Activated CD4-positive, CD25-positive, alpha-beta regulatory T cell treated with anti-CD3 and anti-CD28 coated beads, Interleukin-2, amount 50 U/mL, for 72 hours (primary cell): ENCODE results near the gene PEAR1.

Experiments used
- DNase-seq: peaks from one replicate; pipeline ENCODE4 v3.0.0; 2021

The PEAR1 gene

GRCh38 chr1:156860628-156861423 lies 32.7 kb upstream of the PEAR1 start, which contains the start of gene NTRK1:
Gene NTRK1, plus strand, starts transcription at chr1:156860865. Its CDS starts 70 bp downstream, at chr1:156860935.
- peak; percentile 47 for DNase-seq

- DNase-seq: no peak
Measured at GRCh38 chr1:156862584-156862983, 30.9 kb upstream of the PEAR1 start.

DNA sequence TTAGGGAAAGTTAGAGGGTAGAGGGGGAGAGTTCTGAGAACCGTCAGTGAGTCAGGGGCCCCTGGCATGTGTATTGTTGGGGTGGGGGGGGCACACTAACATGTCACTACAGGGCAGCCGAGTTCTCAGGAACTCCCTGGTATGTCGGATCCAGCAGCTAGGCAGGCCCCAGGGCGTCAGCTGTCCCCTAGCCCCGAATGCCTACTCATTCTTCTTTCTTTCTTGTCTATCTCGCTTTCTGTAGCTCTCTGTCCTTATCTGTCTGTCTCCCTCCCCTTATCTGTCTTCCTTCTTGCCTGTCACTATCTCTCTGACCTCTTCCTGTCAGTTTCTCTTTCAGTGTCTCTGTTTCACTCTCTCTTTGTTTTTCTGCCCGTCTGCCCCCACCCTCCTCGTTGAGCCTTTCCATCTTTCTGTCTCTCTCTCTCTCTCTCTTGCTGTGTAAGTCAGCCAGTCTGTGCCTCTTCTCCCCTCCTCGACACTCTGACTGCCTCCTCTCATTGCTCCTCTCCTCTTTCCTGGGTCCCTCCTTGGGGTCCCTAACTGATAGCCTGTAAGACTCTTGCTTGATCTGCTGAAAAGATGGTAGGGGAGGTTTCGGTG lies 30.4 kb upstream of the PEAR1 start:
- DNase-seq: no peak

DNA sequence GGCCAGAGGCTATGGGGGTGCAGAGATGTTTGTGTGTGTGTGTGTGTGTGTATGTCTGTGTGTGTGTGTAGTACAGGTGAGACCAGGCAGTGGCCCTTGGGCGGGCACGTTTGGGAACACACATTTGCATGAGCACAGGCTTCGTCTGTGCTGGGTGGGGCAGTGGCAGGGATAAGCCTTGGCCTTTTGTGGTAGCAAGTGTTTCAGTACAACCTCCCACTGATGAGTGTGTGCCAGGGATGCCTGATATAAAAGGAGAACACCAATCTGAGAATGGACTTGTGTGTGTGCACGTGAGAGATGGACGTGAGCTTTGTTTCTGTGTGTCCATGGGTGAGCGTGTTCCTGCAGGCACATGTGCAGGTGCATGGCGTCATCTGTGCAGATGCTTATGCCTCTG lies 29.9 kb upstream of the PEAR1 start:
- DNase-seq: no peak

DNA sequence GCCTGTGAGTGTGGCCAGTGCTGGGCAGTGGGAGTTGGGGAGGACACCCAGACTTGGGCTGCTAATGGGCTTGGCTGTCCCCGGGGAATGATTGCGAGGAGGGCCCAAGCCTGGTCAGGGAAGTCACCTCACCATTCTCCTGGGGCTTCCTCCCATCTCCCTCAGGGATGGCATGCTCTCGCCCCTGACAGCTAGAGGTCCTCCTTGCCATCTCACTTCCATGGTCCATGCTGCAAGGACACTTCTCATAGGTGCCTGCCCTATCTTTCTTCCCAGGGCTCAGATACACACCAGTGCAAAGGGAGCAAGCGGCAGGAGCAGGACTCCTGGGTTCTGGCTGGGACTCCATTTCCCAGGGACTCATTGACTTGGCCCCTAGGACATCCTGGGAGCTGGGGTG lies 28.7 kb upstream of the PEAR1 start:
- no peak for DNase-seq

GRCh38 chr1:156865258-156865657 lies 28.3 kb upstream of the PEAR1 start:
- DNase-seq: no peak

DNA sequence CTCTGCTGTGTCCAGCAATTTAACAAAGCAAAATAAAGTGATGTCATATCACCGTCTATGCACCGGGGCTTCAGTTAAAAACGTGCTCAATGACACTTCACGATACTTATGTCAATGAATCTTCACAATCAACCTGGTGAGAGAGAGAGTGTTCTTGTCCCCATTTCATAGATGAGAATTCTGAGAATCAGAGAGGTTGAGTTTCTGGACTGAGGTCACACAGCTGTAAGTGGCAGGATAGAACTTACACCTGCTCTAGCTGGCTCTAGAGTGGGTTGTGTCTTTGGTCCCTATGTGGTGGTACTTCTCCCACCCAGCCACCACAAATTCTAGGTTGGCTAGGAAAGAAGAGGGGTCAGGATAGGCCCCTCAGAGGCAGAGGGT lies 27.7 kb upstream of the PEAR1 start:
- no peak for DNase-seq

GRCh38 chr1:156866249-156866909 lies 27.1 kb upstream of the PEAR1 start:
- no peak for DNase-seq

- no peak for DNase-seq
Measured at GRCh38 chr1:156868341-156868740, 25.2 kb upstream of the PEAR1 start.

GRCh38 chr1:156869455-156869854 lies 24.1 kb upstream of the PEAR1 start:
- DNase-seq: no peak

GRCh38 chr1:156873659-156874058 lies 19.9 kb upstream of the PEAR1 start:
- no peak for DNase-seq

- no peak for DNase-seq
Measured at GRCh38 chr1:156874142-156874541, 19.4 kb upstream of the PEAR1 start.

- no peak for DNase-seq
Measured at GRCh38 chr1:156874572-156875340, 18.8 kb upstream of the PEAR1 start.

DNA sequence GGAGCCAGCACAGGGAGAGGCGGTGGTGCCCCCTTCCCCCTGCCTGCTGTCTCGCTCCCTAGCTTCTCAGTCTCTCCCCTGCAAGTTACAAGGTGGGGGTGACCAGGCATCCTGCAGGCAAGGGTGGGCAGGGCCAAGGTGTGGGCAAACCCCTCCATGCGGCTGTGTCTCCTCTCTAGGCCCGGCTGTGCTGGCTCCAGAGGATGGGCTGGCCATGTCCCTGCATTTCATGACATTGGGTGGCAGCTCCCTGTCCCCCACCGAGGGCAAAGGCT lies 18.2 kb upstream of the PEAR1 start:
- no peak for DNase-seq

- DNase-seq: no peak
Measured at GRCh38 chr1:156876281-156876680, 17.2 kb upstream of the PEAR1 start.

DNA sequence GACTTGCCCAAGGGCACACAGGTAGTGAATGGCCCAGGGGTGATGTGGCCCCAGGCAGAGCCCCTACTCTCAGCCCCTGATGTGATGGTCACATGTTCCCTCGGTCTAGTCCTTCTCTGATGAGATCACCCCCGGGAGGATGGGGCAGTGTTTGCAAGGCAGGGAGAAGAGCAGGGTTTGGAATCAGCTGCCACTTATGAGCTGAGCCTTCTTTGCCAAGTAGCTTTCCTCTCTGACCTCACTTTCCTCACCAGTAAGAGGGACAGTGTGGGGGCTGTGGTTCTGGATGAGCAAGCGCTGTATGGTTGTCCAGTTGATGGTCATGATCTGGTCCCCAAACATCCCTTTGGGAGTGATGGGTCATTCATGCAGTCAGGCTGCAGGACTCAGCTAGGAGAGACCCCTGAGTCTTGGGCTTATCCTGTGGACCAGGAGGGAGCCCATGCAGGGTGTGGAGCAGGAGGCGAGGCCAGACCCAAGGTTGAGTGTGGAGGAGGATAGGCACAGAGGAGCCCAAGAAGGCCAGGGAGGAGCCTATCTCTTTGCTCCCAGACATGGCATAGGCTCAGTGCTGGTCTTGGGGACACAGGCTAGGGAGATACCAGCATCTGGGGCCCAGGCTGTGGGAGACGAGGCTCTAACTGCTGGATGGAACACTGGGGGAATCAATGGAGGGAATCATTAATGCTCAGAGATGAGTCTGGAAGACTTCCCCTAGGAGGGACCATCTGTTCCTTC lies 15.9 kb upstream of the PEAR1 start:
- DNase-seq: no peak

DNA sequence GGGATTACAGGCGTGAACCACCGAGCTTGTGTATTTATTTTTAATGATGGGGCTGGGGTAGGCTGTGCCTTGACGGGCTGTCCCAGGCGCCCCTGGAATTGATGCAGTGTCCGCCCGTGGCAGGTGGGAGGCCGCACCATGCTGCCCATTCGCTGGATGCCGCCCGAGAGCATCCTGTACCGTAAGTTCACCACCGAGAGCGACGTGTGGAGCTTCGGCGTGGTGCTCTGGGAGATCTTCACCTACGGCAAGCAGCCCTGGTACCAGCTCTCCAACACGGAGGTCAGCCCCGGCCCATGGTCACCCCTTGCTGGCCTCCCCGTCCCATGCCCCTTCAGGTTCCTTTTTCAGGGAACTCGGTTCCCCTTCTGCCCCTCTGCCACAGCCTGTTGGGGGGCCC lies 13.6 kb upstream of the PEAR1 start:
- no peak for DNase-seq

DNA sequence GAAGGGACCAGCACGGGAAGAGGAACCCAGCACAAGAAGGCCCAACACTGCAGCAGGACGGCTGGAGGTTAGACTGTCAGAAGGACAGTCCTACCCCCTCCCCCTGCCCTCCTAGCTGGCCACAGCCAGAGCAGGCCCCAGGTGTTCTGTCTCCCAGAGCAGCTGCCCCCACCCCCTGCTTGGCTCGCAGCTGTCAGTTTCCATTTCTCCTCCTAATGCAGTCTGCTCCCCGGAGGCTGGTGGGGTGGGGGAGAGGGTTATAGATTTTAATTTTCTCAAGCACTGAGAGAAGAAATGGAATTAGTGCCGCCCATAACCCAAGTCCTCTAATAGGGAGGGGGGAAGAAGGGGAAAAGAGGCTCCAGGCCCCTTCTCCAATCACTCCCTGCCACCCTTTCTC lies 13.0 kb upstream of the PEAR1 start:
- DNase-seq: no peak

- no peak for DNase-seq
Measured at GRCh38 chr1:156881101-156881500, 12.4 kb upstream of the PEAR1 start.

DNA sequence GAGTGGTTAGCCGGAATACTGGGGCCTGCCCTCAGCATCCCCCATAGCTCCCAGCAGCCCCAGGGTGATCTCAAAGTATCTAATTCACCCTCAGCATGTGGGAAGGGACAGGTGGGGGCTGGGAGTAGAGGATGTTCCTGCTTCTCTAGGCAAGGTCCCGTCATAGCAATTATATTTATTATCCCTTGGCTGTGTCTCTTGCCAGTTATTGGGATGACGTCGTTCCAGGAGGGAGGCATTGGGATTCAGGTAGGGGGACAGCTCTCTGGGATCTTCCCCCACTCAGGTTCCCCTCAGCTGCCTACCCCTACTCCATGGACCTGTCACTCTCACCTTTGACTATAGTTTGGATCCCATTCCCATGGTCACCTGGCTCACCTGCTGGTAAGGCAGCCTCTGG lies 11.9 kb upstream of the PEAR1 start:
- DNase-seq: no peak

GRCh38 chr1:156882543-156882942 lies 11.0 kb upstream of the PEAR1 start:
- DNase-seq: no peak

DNA sequence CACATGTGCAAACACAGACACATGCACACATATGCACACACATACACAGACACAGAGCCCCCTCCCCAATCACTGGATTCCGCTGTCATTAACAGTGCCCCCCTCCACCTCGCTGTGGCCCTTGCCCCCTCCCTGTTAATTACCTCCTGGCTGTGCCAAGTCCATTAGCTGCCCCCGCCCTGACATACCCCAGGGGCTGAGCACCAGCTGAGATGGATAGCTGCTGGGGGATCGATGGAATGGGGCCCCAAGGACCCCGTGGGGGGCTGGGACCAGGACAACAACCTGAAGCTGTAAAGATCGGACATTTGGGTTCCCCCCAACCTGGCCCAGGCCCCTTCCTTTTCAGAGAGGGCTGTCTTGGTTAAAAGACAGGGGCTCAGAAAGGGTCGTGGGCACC lies 9.6 kb upstream of the PEAR1 start:
- DNase-seq: no peak
